Measurements from ENCODE around the gene SPIN1.
"Not testable (repeated sequence)": the region's sequence is repeated elsewhere in the genome, so short reads cannot be mapped to it uniquely, and the experiment has no call there.

SPIN1 gene

DNA sequence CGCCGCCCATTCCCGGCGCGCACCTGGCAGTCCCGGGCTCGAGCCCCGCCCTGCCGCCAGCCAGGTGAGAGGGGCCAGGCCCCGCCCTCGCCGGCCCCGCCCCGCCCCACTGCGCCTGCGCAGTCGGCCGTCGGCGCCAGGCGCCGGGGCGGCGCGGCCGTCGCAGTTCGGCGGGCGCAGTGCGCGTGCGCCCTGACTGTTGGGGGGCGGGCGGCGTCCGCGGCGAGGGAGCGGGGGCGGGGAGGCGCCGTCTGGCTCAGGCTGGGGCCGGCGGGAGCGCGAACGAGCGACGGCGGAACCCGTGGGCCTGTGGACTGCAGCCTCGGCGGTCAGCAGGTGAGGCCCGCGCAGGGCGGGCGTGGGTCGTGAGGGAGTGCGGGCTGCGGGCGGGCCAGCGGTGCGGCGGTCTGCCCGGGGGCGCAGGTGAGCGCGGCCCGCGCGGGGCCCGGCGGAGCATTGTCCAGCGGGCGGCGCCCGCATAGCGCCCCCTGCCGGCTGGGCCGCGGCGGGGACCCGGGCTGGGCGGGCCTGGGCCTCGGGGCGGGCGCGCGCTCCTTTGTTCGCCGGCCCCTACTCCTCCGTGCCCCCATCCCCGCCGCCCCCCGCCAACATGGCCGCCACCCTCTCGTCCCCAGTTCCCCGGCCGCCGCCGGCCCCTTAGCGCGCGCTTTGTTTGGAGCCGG, at the start of gene SPIN1:
Gene SPIN1 (plus strand): TSS at position 242 of the 683 bp plus-strand sequence. CDS start 38,096 bp downstream, outside the sequence.
- peak; percentile 52 for DNase-seq (ENCODE audit: low read depth)

DNA sequence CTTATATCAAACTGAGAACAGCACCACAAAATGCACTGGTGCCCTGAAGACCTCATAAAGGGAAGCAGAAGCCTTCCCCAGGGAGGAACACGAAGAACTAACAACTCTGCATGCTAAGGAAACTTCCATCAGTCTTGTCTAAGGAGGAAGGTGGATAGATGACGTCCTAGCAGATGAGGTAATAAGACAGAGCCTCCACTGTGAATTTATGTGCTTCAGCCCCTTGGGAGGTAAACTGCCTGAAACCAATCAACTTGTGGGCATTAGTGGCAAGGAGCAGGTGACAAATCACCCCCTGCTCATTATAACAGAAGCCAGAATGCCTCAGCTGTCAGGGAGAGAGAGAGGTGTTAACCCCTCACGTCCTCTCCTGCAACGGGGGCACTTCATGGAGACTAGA, 48.9 kb upstream of the SPIN1 start:
- no peak for DNase-seq (ENCODE audit: low read depth)

DNA sequence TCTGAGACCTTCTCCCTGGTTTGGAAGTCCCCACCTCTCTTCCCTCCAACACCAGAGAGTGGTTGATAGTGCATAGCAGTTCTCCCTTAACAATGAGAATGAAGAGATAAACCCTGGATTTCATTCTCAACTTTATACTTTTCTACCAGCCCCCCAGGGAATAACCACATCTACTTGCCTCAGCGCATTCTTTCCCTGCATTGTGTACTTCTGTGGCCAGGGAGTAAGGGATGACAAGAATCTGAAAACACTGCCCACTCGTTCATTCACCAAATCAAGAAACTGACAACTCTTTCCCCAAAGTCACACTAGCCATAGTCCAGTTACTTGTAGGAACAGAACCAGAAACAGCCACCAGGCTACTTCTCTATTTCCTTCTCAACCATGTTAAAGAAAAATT, 46.0 kb upstream of the SPIN1 start:
- DNase-seq (ENCODE audit: low read depth) = peak; percentile 22

DNA sequence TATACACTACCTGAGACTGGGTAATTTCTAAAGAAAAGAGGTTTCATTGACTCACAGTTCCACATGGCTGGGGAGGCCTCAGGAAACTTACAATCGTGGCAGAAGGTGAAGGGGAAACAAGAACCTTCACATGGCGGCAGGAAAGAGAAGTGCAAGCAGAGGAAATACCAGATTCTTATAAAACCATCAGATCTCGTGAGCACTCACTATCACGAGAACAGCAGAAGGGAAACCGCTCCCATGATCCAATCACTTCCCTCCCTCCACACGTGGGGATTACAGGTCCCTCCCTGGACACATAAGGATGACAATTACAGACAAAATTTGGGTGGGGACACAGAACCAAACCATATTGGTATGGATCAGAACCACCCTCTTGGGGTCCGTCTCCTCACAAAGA, 44.2 kb upstream of the SPIN1 start:
- no peak for DNase-seq (ENCODE audit: low read depth)

DNA sequence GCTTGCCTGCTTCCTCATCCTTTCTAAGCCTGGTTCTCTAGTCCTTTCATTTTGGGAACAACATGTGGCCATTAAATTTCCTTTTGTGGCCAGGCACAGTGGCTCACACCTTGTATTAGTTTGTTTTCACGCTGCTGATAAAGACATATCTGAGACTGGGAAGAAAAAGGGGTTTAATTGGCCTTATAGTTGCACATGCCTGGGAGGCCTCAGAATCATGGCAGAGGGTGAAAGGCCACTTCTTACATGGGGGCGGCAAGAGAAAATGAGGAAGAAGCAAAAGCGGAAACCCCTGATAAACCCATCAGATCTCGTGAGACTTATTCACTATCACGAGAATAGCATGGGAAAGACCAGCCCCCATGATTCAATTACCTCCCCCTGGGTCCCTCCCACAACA, 37.9 kb upstream of the SPIN1 start:
- DNase-seq (ENCODE audit: low read depth) = not testable (repeated sequence)

DNA sequence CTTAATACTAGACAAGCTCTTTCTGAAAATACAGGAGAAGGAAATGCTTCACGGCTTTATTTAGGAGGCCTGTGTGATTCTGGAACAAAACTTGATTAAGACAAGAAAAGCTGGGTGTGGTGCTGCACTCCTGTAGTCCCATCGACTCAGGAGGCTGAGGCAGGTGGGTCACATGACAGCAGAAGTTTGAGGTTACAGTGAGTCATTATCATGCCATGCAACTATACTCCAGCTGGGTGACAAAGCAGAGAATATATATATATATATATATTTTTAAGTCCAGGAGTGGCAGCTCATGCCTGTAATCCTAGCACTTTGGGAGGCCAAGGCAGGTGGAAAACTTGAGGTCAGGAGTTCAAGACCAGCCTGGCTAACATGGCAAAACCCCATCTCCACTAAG, 33.1 kb upstream of the SPIN1 start:
- no peak for DNase-seq (ENCODE audit: low read depth)

DNA sequence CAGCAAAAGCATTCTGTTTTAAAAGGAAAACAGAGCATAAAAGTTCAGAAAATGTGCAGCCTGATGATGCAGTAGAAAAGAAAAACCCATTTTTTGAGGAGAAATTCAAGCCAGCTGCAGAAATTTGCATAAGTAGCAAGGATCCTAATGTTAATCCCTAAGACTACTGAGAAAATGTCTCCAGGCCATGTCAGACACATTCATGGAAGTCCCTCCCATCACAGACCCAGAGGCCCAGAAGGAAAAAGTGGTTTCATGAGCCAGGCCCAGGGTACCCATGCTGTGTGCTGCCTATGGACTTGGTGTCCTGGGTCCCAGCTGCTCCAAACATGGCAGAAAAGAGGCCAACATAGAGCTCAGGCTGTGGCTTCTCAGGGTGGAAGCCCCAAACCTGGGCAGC, 31.0 kb upstream of the SPIN1 start:
- not testable (repeated sequence) for DNase-seq (ENCODE audit: low read depth)

DNA sequence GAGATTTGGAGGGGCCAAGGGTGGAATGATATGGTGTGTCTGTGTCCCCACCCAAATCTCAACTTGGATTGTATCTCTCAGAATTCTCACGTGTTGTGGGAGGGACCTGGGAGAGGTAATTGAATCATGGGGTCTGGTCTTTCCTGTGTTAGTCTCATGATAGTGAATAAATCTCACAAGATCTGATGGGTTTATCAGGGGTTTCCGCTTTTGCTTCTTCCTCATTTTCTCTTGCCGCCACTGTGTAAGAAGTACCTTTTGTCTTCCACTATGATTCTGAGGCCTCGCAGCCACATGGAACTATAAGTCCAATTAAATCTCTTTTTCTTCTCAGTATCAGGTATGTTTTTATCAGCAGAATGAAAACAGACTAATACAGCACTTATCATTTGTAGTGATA, 29.5 kb upstream of the SPIN1 start:
- no peak for DNase-seq (ENCODE audit: low read depth)

DNA sequence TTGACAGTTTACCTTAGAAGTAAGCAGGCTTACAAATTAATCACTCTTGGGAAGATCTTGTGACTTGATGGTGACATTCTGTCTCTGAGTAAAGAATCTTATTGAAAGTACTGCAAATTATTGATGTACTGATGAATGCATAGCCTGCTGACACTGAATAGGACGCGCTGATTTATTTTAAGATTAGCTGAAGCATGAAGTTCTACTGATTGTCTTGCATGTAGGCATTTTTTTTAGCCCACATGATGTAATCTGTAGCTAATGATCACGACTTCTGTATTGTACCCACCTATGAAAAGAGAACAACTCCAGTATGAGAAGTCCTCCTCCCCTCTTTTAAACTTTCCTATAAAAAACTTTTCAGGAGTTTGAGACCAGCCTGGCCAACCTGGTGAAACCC, 28.3 kb upstream of the SPIN1 start:
- DNase-seq (ENCODE audit: low read depth) = no peak

DNA sequence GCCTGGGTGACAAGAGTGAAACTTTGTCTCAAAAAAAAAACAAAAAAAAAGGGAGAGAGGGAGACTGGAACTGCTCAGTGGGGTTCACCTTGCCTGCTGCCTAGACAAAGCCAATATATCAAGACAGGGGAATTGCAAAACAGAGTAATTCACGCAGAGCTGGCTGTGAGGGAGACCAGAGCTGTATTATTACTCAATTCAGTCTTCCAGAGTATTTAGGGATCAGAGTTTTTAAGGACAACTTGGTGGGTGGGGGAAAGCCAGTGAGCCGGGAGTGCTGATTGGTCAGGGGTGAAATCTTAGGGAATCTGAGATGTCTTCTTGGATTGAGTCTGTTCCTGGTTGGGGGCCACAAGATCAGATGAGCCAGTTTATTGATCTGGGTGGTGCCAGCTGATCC, 25.6 kb upstream of the SPIN1 start:
- DNase-seq (ENCODE audit: low read depth) = no peak

DNA sequence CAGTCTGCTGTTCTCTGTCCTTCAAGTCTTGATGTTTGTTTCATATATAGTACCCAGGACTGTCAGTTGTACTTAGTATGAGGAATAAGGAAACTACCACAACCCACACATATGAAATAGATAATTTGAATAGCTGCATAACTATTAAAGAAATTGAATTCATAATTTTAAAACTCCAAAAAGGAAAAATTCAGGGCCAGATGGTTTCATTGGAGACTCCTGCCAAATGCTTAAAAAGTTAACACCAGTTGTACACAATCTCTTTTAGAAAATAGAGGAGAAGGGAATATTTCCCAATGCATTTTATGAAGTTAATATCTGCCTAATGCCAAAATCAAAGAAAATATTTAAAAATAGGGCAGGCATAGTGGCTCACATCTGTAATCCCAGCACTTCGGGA, 24.6 kb upstream of the SPIN1 start:
- DNase-seq (ENCODE audit: low read depth) = no peak

DNA sequence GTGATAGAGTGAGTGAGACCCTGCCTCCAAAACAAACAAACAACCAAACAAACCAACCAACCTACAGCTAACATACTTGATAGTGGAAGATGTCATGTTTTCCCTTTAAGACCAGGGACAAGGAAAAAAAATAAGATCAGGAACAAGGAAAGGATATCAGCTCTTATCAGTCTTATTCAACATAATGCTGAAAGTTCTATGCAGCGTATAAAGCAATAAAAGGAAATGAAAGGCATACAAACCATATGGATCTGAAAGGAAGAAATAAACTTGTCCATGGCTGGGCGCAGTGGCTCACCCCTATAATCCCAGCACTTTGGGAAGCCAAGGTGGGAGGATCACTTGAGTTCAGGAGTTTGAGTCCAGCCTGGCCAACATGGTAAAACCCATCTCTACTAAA, 23.5 kb upstream of the SPIN1 start:
- no peak for DNase-seq (ENCODE audit: low read depth)

DNA sequence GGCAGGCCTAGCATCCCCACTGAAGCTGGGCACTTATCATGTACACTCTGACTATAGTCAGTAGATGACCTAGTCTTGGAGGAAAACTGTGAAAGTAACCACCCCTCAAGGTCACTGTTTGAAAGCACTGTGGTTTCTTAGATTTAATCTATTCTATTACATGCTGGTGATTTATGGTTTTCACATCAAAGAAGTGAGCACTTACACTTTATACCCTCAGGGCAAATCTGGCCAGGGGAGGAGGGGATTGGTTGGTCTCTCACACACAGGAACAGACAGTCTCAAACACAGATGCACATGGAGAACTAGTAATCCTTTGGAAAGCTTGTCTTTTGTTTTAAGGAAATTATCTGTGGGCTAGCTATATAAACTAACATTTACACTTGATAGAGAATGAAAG, 17.9 kb upstream of the SPIN1 start:
- no peak for DNase-seq (ENCODE audit: low read depth)

DNA sequence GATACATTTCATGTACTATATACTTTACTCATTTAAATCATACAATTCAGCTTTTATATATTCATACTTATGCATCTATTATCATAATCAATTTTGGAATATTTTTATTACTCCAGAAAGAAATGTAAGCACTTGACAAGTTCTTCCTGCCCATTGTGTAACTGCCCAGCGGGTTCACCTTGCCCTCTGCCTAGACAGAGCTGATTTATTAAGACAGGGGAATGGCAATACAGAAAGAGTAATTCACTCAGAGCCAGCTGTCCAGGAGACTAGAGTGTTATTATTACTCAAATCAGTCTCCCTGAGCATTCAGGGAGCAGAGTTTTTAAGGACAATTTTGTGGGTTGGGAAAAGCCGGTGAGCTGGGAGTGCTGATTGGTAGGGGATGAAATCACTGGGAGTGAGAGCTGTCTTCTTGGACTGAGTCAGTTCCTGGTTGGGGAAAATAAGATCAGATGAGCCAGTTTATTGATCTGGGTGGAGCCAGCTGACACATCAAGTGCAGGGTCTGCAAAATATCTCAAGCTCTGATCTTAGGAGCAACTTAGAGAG, 16.1 kb upstream of the SPIN1 start:
- no peak for DNase-seq (ENCODE audit: low read depth)

DNA sequence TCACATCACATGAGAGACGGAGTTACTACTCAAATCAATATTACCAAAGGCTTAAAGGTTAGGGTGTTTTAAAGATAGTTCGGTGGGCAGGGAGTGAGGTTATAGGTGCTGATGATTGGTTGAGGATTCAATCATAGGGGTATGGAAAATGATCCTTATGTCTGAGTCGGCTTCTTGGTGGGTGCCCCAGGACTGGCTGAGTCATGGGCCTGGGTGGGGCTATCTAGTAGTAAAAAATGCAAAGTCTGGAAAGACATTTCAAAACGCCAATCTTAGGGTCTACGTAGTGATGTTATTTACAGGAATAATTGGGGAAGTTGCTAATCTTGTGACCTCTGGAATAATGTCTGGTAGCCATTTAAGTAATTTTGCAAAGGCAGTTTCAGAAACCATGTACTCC, 15.2 kb upstream of the SPIN1 start:
- DNase-seq (ENCODE audit: low read depth) = no peak

DNA sequence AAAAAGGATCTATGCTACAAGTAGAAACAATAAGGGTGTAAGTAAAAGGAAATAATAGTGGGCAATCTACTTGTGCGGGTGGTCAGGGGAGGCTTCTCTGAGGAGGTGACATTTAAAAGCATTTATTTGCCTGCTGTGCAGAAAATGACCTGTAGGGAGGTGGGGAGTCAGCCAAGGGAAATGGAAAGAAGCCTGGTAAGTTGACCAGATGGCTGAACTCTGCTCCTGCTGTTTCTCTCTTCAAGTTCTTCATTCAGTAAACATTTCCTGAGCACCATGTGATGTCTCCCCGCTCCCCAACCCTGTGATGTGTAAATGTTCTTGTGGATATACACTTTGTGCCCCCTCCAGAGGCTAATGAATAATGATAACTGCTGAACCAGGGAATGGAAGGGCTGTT, 9.9 kb upstream of the SPIN1 start:
- no peak for DNase-seq (ENCODE audit: low read depth)

DNA sequence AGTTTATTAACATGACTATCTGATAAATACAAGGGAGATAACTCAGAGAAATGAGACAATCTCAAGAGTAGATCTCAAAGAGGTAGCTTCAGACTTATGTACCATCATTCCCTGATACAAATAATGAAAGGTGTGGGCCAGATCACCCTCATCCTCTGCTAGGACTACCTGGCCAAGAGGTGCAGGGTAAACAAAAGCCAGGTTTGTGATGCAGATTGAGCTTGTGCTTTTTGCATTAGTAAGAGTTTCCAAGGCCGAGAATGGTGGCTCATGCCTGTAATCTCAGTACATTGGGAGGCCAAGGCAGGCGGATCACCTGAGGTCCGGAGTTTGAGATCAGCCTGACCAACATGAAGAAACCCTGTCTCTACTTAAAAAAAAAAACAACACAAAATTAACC, 8.9 kb upstream of the SPIN1 start:
- DNase-seq (ENCODE audit: low read depth) = no peak

DNA sequence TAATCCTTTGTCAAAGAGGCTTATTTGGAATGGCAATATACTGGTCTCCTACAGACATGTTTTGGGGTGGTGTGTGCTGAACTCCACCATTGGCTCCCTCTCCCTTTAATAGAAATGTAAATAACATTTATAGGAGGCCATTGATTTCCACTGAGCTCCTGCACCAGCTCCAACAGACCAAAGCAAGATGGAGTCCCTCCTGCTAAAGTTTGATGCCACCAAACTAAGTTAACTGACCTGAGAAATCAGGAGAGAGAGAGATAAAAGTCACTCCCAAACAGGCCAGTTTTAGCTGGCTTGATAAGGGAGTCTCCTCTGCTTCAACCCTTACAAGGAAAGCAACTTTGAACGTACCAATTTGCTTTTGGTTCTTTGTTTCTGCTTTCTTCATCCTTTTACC, 8.1 kb upstream of the SPIN1 start:
- DNase-seq (ENCODE audit: low read depth) = no peak

DNA sequence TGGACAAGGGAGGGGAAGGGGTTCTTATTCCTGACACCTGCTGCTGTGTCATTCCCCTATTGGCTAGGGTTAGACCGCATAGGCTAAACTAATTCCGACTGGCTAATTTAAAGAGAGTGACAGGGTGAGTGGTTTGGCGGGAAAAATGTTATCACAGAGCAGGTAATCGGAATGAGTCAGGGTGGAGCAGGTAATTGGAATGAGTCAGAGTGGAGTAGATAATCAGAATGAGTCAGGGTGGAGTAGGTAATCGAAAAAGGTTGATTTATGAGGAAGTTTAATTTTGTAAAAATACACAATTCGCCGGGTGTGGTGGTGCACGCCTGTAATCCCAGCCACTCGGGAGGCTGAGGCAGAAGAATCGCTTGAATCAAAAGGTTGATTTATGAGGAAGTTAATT, 6.9 kb upstream of the SPIN1 start:
- not testable (repeated sequence) for DNase-seq (ENCODE audit: low read depth)

DNA sequence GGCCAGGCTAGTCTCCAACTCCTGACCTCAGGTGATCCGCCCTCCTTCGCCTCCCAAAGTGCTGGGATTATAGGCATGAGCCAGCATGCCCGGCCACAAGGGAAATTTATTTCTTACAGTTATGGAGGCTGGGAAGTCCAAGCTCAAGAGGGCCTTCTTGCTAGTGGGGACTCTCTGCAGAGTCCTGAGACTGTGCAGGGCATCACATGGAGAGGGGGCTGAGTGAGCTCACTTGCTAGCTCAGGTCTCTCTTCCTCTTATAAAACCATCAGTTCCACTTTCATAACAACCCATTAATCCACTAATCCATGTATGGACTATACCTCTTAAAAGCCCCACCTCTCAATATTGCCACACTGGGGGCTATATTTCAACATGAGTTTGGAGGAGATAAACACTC, 5.1 kb upstream of the SPIN1 start:
- DNase-seq (ENCODE audit: low read depth) = no peak

DNA sequence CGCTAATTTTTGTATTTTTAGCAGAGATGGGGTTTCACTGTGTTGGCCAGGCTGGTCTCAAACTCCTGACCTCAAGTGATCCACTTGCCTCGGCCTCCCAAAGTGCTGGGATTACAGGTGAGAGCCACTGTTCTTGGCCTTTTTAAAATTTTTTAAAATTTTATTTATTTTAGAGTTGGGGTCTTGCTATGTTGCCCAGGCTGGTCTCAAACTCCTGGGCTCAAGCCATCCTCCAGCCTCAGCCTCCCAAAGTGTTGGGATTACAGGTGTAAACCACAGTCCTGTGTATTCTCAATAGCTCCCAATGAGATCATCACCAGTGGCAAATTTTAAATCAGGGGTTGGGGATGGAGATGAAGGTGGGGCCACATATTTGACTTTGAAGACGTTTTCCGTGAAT, 2.1 kb upstream of the SPIN1 start:
- DNase-seq (ENCODE audit: low read depth) = not testable (repeated sequence)

DNA sequence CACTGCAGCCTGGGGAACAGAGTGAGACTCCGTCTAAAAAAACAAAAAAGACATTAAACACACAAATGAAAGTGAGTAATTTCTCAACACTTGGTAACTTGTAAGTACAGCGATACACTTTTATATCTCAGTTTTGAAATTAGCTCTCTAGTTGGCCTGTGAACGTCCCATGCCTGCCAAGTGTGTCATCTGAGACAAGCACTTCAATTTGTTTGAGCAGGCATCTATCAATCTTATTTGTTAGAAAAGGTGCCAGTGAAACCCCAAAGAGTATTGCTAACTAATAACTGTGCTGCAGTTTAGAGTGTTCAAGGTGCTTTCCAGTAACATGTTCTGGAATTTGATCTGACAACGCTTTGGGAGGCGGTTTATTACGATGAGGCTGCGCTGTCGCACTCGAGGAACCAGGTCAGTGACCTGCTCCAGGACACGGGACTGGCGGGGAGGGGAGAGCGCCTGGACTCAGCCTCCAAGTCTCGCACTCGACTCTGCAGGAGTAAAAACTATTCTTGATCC, 1.1 kb upstream of the SPIN1 start:
- no peak for DNase-seq (ENCODE audit: low read depth)

DNA sequence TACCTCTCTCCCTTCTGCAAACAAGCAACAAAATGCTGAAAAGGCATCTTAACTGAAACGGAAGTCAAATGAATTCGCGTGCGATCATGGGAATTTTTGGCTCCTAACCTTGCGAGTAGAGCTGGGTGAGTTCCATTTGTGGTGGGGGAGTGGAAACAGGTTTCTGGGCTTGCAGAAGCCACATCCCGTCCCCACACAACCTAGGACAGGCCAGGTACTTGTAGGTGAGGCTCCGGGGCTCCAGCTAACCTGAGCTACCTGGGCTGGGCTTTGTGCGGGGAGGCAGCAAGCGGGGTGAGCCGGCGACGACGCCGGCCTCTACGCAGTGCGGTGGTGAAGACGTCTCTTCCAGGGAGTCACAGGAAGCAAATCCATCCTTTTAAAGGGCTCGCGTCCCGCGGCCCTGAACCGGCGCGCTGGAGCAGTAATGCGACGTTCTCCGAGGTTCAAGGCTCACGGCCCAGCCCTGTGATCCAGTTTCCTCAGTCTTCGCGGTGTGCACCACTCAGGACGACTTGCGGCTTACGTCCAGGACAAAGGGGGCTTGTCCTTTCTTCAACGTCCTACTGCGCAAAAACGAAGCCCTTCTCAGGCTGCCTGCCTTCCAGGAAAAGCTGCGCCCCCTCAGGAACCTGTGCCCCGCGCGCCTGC, 567 bp upstream of the SPIN1 start:
- DNase-seq (ENCODE audit: low read depth) = no peak
